ENCODE results near the gene SSTR5.

GRCh38 chr16:1038932-1039331 is 33.6 kb upstream of the SSTR5 start:
- no peak for TF ChIP-seq POLR2AphosphoS5 (IDR thresholded peaks at IDR 0.05)
- no peak for TF ChIP-seq CTCF (IDR thresholded peaks at IDR 0.05)

Data from upper lobe of left lung (tissue), 4 donors.